Sigmoid colon (tissue), 7 donors: ENCODE data around the gene IL7R. TPM values are rescaled to one million over a fixed set of nuclear protein-coding genes. Genes with fewer than 3 reads are reported as not detected.

ENCODE experiments used
- DNase-seq: peaks from one replicate; pipeline ENCODE4 v3.0.0-alpha.2; 2019
- H3K27ac ChIP-seq, 4 donors: fragments of 200-600 bp; sonication (generic); one replicate each; pipeline ENCODE4 v1.5.1; 2016 to 2019; ENCODE audit warnings: mild to moderate bottlenecking in 1 of 4
- H3K27me3 ChIP-seq, 3 donors: fragments of 200-600 bp; sonication (generic); one replicate each; pipeline ENCODE4 v1.5.1; 2019; ENCODE audit warnings: mild to moderate bottlenecking in 1 of 3
- H3K36me3 ChIP-seq, 4 donors: fragments of 200-600 bp; sonication (generic); one replicate each; pipeline ENCODE4 v1.5.1; 2016 to 2019
- H3K4me1 ChIP-seq, 4 donors: fragments of 200-600 bp; sonication (generic); one replicate each; pipeline ENCODE4 v1.5.1; 2017 to 2019
- H3K4me3 ChIP-seq, 4 donors: fragments of 200-600 bp; sonication (generic); one replicate each; pipeline ENCODE4 v1.5.1; 2017 to 2019; ENCODE audit warnings: mild to moderate bottlenecking in 2 of 4, moderate library complexity in 1 of 4
- H3K9me3 ChIP-seq, 4 donors: fragments of 200-600 bp in 3 of 4; sonication (generic) in 3 of 4; one replicate each; pipeline versions ENCODE4 v1.5.1 to v1.6.1; 2013 to 2019
- CTCF ChIP-seq, 4 experiments: fragments of 450-650 bp in 3 of 4; fragments of 200-600 bp in 1 of 4; IDR thresholded peaks; one replicate each; pipeline ENCODE4 v1.5.1; 2016 to 2019; ENCODE audit warnings: antibody characterized with exemption in 4 of 4, mild to moderate bottlenecking in 3 of 4, moderate library complexity in 2 of 4
- EP300 ChIP-seq, 4 donors: sonication (generic); formaldehyde crosslinking; IDR thresholded peaks; one replicate each; pipeline ENCODE4 v1.6.1; 2017; ENCODE audit warnings: antibody characterized with exemption in 4 of 4
- POLR2A ChIP-seq, 2 donors: fragments of 450-650 bp; IDR thresholded peaks; one replicate each; pipeline ENCODE4 v1.6.1; 2016; ENCODE audit warnings: antibody characterized with exemption in 2 of 2, mild to moderate bottlenecking in 2 of 2, moderate library complexity in 2 of 2
- POLR2AphosphoS5 ChIP-seq, 4 donors: sonication (generic); formaldehyde crosslinking; IDR thresholded peaks; one replicate each; pipeline ENCODE4 v1.6.1; 2017; ENCODE audit warnings: antibody characterized with exemption in 4 of 4
- WGBS, 2 donors: extraction: QIAGEN DNeasy Blood & Tissue Kit; methylation state at CpG; one replicate each; pipeline ENCODE4 v1.1.7; 2013; 5-methylcytosine and 5-hydroxymethylcytosine counted together
- intact Hi-C: fragments of 100-400 bp; cut with DNase I; formaldehyde crosslinking; loops from one replicate; pipeline ENCODE4 v1.15.1; 2023
- polyA plus RNA-seq, 3 donors: library from polyadenylated mRNA; stranded (reverse); fragments of 200-250 nt; gene quantifications; one replicate each; pipeline ENCODE4 v1.2.3, GENCODE V29; 2013
- total RNA-seq, 4 donors: library from RNA; depleted of rRNA; stranded (reverse); fragments of >200 nt; gene quantifications; one replicate each; pipeline ENCODE4 v1.1.0, GENCODE V29; 2016
- donor health status: healthy with polysubstance abuse.
- donor health status: Bipolar disorder and iron deficiency.
- donor health status: healthy.

Gene IL7R
- total and polyA plus RNA-seq, 7 donors: 1.4 to 65.8 (median 3.1) TPM

- no peak for TF ChIP-seq POLR2AphosphoS5 (IDR thresholded peaks at IDR 0.05)
- no peak for TF ChIP-seq CTCF (IDR thresholded peaks at IDR 0.05)
- no peak for TF ChIP-seq POLR2A (IDR thresholded peaks at IDR 0.05)
- no peak for TF ChIP-seq EP300 (IDR thresholded peaks at IDR 0.05)
- Histone ChIP-seq H3K4me1 (no peaks in the 10 kb centered on the region), H3K4me3 (no peak overlapping the region), H3K36me3 (no peaks in the 10 kb centered on the region), H3K27me3 (no peaks in the 10 kb centered on the region), H3K27ac (no peak overlapping the region), H3K9me3 (no peaks in the 10 kb centered on the region)
- DNase-seq: no peak
- intact Hi-C loops: no loop called here
- 37 to 49% methylated on average over 3 of the region's 3 CpGs for WGBS, 2 donors
Observed at GRCh38 chr5:35899800-35900199, 43.1 kb downstream of the IL7R start.

- 83 to 85% methylated on average over 3 of the region's 3 CpGs for WGBS, 2 donors
Observed at GRCh38 chr5:35900972-35901695, 44.4 kb downstream of the IL7R start.

GRCh38 chr5:35902046-35902672, 45.5 kb downstream of the IL7R start:
- H3K4me3 ChIP-seq: no peak overlapping the region
- intact Hi-C loops: no loop called here
- 37 to 63% methylated on average over 2 of the region's 2 CpGs for WGBS, 2 donors
- no peaks in the 10 kb centered on the region for H3K27me3 ChIP-seq
- no peak for DNase-seq
- H3K9me3 ChIP-seq: no peaks in the 10 kb centered on the region
- TF ChIP-seq POLR2A (IDR thresholded peaks at IDR 0.05) (no peak), CTCF (IDR thresholded peaks at IDR 0.05) (no peak), EP300 (IDR thresholded peaks at IDR 0.05) (no peak), POLR2AphosphoS5 (IDR thresholded peaks at IDR 0.05) (no peak)
- no peaks in the 10 kb centered on the region for H3K36me3 ChIP-seq
- H3K27ac ChIP-seq: no peak overlapping the region
- no peaks in the 10 kb centered on the region for H3K4me1 ChIP-seq

More at GRCh38 chr5:35900972-35901695, 44.4 kb downstream of the IL7R start:
- DNase-seq: no peak
- Histone ChIP-seq H3K27ac (no peak overlapping the region), H3K9me3 (no peaks in the 10 kb centered on the region), H3K4me3 (no peak overlapping the region), H3K27me3 (no peaks in the 10 kb centered on the region), H3K4me1 (no peaks in the 10 kb centered on the region), H3K36me3 (no peaks in the 10 kb centered on the region)
- intact Hi-C loops: no loop called here
- TF ChIP-seq POLR2AphosphoS5 (IDR thresholded peaks at IDR 0.05) (no peak), POLR2A (IDR thresholded peaks at IDR 0.05) (no peak), CTCF (IDR thresholded peaks at IDR 0.05) (no peak), EP300 (IDR thresholded peaks at IDR 0.05) (no peak)

- H3K9me3 ChIP-seq: no peaks in the 10 kb centered on the region
- TF ChIP-seq POLR2AphosphoS5 (IDR thresholded peaks at IDR 0.05) (no peak), POLR2A (IDR thresholded peaks at IDR 0.05) (no peak), CTCF (IDR thresholded peaks at IDR 0.05) (no peak), EP300 (IDR thresholded peaks at IDR 0.05) (no peak)
- no peak overlapping the region for H3K4me3 ChIP-seq
- no peaks in the 10 kb centered on the region for H3K27me3 ChIP-seq
- 85 to 91% methylated on average over 6 of the region's 6 CpGs for WGBS, 2 donors
- no peaks in the 10 kb centered on the region for H3K36me3 ChIP-seq
- no peak overlapping the region for H3K27ac ChIP-seq
- intact Hi-C loops: no loop called here
- no peak for DNase-seq
- H3K4me1 ChIP-seq: no peaks in the 10 kb centered on the region
Observed at GRCh38 chr5:35903631-35904203, 47.0 kb downstream of the IL7R start.
